G401.6 (cell line): ENCODE data around the gene FAM170A.

Experiments
- FAIRE-seq: peaks from 2 replicates; lab custom pipeline; 2012; peaks lifted over from hg19 to GRCh38; lab: Jason Lieb, UNC

FAM170A gene, protein sequence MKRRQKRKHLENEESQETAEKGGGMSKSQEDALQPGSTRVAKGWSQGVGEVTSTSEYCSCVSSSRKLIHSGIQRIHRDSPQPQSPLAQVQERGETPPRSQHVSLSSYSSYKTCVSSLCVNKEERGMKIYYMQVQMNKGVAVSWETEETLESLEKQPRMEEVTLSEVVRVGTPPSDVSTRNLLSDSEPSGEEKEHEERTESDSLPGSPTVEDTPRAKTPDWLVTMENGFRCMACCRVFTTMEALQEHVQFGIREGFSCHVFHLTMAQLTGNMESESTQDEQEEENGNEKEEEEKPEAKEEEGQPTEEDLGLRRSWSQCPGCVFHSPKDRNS

GRCh38 chr5:119629339-119629738 is at the start of gene FAM170A:
TSS of gene FAM170A (plus strand) at chr5:119629558. CDS start at chr5:119629769, 211 bp downstream.
- no peak for FAIRE-seq

DNA sequence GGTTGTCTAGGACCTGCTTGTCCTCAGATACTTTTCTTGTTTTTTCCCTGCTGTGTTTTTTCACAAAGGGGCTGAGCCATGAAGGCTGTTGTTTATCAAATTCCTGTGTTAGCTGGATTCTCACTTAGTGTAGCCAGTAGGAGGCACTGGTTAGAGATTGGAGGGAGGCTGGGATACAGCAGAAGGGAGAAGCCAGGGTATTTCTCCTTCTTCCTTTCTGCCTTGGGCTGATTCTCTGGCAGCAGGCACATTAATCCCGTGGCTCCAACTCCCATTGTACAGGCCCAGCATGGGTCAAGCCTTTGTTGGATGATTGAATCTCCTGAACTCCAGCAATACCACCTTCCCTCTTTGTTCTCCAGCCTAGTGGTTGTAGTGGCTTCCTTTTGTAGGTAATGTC is 46.4 kb upstream of the FAM170A start:
- no peak for FAIRE-seq

- no peak for FAIRE-seq
Measured at GRCh38 chr5:119583684-119584083, 45.7 kb upstream of the FAM170A start.

GRCh38 chr5:119596046-119596445 is 33.3 kb upstream of the FAM170A start:
- no peak for FAIRE-seq

DNA sequence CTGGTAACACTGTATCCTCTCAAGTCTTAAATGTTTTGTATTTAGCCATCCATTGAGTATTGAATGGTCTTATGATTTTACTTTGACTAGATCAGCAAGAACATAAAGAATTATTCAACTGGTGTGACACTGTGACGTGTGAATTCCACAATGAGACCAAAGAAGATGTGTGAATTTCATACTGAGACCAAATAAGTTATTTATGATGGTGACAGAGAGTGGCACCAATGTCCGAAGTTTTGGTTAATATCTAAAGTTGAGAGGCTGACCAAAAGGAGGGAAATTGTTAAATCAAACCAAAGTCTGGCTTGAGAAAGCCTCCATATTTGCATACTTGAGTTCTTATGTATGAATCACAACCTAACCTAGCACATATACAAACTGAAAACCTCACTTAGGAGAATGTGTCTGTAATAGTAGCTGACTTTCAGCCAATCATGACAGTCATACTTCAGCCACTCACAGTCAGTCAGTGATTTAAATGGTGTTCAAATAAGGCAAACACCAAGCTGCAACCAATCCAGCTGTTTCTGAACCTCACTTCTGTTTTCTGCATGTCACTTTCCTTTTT is 31.5 kb upstream of the FAM170A start:
- FAIRE-seq = no peak

- no peak for FAIRE-seq
Measured at GRCh38 chr5:119613937-119614336, 15.4 kb upstream of the FAM170A start.

DNA sequence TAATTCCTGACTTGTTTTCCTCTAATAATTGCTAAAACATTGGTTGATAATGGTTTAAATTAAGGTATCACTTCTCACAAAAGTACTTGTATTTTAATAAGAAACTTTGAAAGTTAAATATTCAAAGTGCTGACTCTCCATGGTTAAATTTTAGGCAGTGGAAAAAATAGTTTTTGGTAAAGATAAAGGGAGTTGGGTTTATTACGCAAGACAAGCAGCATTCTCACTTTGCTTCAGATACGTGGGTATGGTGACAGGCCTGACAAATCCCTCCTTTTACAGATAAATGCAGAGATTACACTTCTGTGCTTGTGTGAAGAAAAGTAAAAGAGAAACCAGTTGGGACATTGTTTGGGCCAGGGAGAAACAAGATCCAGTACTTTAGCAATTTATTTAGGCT is 14.5 kb upstream of the FAM170A start:
- no peak for FAIRE-seq

GRCh38 chr5:119626086-119626485 is 3.3 kb upstream of the FAM170A start:
- FAIRE-seq = no peak

- FAIRE-seq = no peak
Measured at GRCh38 chr5:119630752-119631440, 1.5 kb downstream of the FAM170A start.

DNA sequence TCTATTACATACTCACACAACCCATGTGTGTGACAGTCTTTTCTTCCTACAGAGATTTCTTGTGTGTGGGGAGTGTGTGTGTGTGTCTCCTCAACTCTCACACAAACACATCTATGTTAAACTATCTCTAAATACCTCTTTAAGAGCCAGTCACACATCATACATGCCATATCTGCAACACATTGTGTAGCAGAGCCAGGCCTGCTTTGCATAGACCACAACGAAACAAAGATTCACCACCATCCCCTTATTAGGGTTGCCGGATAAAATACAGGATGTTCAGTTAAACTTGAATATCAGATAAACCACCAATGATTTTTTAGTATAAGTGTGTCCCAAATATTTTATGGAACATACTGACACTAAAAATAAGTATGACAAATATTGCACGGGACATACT is 2.3 kb downstream of the FAM170A start:
- no peak for FAIRE-seq

GRCh38 chr5:119651486-119651885 is 22.1 kb downstream of the FAM170A start:
- no peak for FAIRE-seq

- no peak for FAIRE-seq
Measured at GRCh38 chr5:119655061-119655460, 25.7 kb downstream of the FAM170A start.

DNA sequence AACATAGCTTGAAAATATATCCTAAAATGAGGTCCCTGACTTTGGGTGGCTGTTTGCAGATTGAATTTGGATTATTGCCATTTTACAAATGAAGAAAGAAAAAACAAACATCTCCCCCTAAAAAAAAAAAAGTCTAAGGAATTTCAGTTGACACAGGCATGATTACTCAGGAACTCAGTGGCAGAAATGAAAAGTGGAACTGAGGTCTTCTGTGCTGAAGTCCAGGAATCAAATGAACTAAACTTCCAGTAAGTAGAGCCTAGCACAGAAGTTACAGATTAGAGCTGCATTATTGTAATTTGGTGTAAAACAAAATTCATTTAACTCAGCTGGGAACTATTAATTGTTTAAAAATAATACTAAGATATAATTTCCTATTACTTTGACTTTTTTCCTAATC is 26.7 kb downstream of the FAM170A start:
- no peak for FAIRE-seq

DNA sequence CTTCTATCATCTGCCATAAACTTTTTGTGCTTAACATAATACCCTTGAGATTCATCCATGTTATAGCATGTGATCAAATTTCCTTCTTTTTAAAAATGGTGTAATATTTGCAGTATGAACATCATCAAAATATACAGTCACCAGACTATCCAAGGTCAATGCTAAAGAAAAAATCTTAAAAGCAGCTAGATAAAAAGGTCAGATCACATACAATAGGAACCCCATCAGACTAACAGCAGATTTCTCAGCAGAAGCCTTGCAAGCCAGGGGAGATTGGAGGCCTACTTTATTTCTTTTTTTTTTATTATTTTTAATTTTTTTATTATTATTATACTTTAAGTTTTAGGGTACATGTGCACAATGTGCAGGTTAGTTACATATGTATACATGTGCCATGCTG is 37.2 kb downstream of the FAM170A start:
- FAIRE-seq = no peak

DNA sequence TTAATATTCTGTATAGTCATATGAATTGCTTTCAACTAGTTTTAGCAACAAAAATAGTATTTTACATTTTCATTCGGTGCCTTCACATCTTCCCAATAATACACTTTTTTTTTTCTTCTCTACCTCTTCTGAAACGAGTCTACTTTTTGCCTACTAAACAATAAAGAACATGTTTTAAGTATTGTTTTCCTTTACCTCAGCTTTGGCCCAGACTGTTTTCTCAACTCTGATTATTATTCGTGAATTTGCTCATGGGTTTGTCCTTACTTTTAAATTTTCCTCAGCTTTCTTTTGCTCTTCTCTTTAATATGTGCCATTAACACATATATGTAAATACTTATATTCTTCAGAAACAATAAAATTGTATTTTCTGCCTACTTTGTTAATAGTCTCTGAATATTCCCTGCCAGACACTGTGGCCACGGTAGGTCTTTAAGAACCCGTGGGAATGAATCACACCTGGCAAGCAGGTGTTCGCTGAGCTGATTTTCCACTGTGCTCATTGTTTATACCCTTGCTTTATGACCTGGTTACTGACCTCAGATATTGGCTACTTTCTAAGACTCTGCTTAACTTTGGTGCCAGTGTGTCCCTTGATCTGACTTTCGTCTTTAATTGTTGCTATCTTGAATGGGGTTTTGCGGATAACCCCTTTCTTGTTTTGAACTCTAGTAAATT is 49.1 kb downstream of the FAM170A start:
- no peak for FAIRE-seq

DNA sequence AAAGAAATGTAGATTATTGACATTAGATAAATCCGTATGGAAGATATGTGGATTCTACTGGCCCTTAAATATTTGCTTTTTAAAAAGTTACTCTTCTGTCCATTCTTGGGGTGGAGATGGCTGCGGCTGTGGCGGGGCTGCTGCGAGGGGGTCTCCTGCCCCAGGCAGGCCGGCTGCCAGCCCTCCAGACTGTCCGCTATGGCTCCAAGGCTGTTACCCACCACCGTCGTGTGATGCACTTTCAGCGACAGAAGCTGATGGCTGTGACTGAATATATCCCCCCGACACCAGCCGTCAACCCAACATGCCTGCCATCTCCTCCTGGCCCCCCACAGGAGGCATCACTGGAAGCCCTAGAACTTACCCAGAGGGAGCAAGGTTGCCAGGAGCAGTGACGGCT is 50.7 kb downstream of the FAM170A start:
- FAIRE-seq = no peak

DNA sequence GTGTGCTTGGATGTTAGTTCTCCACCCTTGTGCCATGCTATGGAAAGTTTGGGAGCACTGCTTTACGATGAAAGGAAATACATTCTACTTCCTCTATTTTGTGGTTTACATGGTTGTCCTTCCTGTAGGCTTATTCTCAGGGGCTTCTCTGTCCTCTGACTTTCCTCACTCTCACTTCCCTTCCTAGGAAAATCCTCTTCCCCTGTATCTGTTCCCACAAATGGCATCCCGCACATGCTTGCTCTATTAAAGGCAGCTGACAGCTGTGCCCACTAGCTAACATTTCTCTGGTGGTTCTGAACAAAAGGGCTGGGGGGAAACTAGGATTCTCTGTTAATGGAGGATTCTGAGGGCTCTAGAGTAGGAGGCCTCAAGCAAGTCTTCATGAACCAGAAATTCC is 52.4 kb downstream of the FAM170A start:
- FAIRE-seq = no peak

DNA sequence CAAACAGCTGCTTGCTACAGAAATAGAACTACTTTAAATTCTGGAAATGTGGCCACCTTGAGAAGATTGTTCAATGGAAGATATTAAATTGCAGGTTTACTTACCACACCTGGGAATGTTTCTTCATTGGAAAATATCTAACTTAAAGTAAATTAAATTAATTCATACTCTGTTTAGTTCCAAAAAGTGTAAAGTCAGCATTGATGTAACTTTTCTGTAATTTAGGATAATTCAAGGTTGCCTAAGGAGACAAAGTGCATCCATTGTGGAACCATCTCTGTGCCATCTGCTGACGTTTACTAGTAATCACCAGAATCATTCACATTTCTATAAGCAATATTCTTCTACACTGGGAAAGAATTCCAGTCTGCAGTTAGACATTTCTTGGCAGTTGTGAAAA is 53.0 kb downstream of the FAM170A start:
- FAIRE-seq = no peak
